ENCODE results near the gene GCNT4. TPM values are rescaled to one million over a fixed set of nuclear protein-coding genes. Genes with fewer than 3 reads are reported as not detected.

GCNT4 gene
- total RNA-seq, 4 donors from 2014 or later: 1.1 to 2.8 (median 1.7) TPM

DNA sequence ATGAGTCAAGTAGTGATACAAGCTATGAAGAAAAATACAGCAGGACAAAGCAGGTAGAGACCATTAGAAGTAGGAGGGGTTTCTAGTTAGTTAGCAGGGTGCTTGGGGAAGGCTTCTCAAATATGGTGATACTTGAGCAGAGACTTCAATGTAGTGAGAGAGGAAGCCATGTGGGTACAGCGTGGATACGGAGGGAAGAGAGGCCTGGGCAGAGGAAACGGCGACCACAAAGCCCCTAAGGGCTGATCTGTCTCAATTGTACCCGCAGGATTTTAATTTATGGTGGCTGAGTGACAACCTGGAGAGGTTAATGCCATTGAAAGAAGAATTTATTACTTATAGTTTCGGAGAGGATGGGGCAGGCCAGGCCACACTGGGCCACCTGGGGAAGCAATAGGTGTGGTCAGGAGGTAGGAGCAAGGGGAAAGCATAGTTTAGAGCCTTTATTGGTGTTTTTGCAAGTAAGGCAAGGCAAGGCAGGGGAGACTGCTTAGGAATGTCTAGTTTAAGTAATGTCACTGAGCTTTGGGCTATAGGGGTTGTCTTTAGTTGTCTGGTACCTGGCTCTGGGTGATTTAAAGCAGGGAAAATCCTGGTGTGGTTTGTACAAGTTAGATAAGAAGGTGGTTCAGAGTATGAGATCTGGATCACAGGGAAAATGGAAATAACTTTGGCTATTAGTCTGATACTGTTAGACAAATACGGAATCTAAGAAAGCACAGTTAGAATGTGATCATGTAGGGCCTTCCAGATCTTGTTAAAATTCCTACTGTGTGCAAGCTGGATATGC, 42.6 kb downstream of the GCNT4 start:
- no peaks in the 10 kb centered on the region for H3K4me1 ChIP-seq
- no peak overlapping the region for H3K27ac ChIP-seq
- no peaks in the 10 kb centered on the region for H3K36me3 ChIP-seq
- intact Hi-C loops (cut with DNase I; ENCODE audit: low total_unique reads) (no loop called here), in situ Hi-C loops (cut with MboI; ENCODE audit: low sequenced_read_pairs in 4 of 4) (no loop called here)
- no peak for ATAC-seq
- no peaks in the 10 kb centered on the region for H3K9me3 ChIP-seq
- no peaks in the 10 kb centered on the region for H3K27me3 ChIP-seq
- H3K4me3 ChIP-seq: no peak overlapping the region
- TF ChIP-seq, protein P1, sequence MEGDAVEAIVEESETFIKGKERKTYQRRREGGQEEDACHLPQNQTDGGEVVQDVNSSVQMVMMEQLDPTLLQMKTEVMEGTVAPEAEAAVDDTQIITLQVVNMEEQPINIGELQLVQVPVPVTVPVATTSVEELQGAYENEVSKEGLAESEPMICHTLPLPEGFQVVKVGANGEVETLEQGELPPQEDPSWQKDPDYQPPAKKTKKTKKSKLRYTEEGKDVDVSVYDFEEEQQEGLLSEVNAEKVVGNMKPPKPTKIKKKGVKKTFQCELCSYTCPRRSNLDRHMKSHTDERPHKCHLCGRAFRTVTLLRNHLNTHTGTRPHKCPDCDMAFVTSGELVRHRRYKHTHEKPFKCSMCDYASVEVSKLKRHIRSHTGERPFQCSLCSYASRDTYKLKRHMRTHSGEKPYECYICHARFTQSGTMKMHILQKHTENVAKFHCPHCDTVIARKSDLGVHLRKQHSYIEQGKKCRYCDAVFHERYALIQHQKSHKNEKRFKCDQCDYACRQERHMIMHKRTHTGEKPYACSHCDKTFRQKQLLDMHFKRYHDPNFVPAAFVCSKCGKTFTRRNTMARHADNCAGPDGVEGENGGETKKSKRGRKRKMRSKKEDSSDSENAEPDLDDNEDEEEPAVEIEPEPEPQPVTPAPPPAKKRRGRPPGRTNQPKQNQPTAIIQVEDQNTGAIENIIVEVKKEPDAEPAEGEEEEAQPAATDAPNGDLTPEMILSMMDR (IDR thresholded peaks at IDR 0.05 in 4 of 5, conservative IDR thresholded peaks at IDR 0.05 in 1 of 5): no peak
- TF ChIP-seq POLR2A (IDR thresholded peaks at IDR 0.05): no peak
- no peak for DNase-seq

DNA sequence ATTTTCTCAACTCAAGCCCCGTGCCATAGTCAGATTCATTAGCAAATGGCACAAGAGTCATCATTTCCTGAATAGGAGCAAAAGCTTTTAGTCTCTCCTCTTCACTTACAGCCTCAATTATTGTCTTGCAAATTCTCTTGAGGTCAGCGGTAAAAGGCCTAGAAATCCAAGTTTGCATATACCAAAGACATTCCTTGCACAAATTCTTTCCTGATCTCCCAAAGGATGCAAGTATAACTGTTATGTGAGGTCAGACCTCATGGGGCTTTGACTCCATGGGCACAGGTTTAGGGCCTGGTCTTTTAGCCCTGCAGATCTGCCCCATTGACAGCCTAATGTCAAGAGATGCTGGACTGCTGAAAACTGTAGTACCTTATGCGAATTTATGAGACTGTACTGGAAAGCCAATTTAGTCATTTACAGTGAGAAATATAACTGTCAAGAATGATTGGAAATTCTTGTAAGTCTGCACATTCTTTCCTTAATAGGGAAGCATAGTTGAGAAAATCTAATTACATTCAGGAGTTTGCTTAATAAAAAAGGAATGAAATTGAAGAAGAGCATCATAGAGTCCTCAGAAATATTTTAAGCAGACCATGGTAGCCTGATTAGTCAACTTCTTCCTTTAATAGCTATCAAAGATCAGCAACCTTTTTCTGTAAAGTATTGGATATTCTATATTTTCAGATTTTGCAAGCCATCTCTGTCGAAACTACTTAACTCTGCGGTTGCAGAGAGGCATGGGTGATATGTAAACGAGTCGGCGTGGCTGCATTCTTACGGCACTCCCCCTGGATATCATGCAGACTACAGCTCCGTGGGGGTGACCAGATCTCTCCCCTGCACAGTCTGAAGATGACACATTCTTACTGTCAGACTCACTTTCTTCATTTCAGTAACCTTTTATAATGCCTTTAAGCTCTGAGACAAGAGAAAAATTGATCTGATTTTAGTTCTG, 45.2 kb downstream of the GCNT4 start:
- DNase-seq (no peak), ATAC-seq (no peak)
- H3K9me3 ChIP-seq: no peaks in the 10 kb centered on the region
- in situ Hi-C loops (cut with MboI; ENCODE audit: low sequenced_read_pairs in 4 of 4) (no loop called here), intact Hi-C loops (cut with DNase I; ENCODE audit: low total_unique reads) (no loop called here)
- H3K4me3 ChIP-seq: no peak overlapping the region
- H3K27me3 ChIP-seq: no peaks in the 10 kb centered on the region
- TF ChIP-seq, protein P1 (IDR thresholded peaks at IDR 0.05 in 4 of 5, conservative IDR thresholded peaks at IDR 0.05 in 1 of 5): no peak
- no peak for TF ChIP-seq POLR2A (IDR thresholded peaks at IDR 0.05)
- H3K36me3 ChIP-seq: no peaks in the 10 kb centered on the region
- no peak overlapping the region for H3K27ac ChIP-seq
- H3K4me1 ChIP-seq: no peaks in the 10 kb centered on the region

DNA sequence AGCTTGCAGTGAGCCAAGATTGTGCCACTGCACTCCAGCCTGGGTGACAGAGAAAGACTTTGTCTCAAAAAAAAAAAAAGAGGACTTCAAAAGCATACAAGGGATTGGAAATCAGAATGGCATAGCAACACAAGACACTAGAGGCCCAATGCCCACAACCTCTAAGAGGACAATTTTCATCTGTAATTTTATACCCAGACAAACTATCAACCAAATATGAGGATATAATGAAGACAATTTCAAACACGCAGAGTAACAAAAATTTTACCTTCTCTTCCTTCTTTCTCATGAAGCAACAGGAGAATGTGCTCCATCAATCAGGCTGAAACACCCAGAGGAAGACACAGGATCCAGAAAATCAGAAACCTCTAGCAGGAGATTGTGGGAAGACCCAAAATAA, 46.8 kb downstream of the GCNT4 start:
- Histone ChIP-seq H3K4me3 (no peak overlapping the region), H3K27ac (no peak overlapping the region), H3K36me3 (no peaks in the 10 kb centered on the region), H3K27me3 (no peaks in the 10 kb centered on the region), H3K4me1 (no peaks in the 10 kb centered on the region), H3K9me3 (no peaks in the 10 kb centered on the region)
- ATAC-seq (no peak), DNase-seq (no peak)
- intact Hi-C loops (cut with DNase I; ENCODE audit: low total_unique reads): no loop called here
- in situ Hi-C loops (cut with MboI; ENCODE audit: low sequenced_read_pairs in 4 of 4): no loop called here
- TF ChIP-seq POLR2A (IDR thresholded peaks at IDR 0.05): no peak
- TF ChIP-seq, protein P1 (IDR thresholded peaks at IDR 0.05 in 4 of 5, conservative IDR thresholded peaks at IDR 0.05 in 1 of 5): no peak

Other genes starting within 250 kb of the GCNT4 start
- under 1 TPM in 1 of 4 donors, not detected in 3; 0.53 TPM for gene FAM169A, start 186.2 kb downstream of the GCNT4 start, total RNA-seq
- under 1 TPM in 1 of 4 donors, not detected in 3; 0.03 TPM for gene ANKRD31, start 184.3 kb upstream of the GCNT4 start, total RNA-seq

Data from gastrocnemius medialis (tissue), 4 donors.